Measurements from ENCODE around the gene CCND2.

DNA sequence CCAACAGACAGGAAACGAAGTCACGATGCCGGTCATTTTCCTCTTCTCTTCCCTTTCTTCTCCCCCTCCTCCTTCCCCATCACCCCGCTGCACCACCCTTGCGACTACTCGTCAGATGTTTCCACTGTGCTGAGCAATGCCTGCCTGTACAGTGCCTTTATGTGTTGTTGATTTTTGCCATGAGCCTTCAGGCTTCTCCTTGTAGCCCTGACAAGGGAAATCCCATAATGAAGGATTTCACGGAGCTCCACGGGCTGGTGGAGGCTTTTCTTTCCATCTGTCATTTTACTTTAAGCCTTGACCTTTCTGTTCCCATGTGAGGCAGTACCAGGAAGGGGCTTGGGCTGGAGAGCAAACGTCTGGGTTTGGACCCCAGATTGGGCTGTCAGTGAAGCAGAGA lies 28.7 kb upstream of the CCND2 start:
- TF ChIP-seq CTCF (IDR thresholded peaks at IDR 0.05; ENCODE audit: poor library complexity, severe bottlenecking) (no peak), EZH2 (IDR thresholded peaks at IDR 0.05; ENCODE audit: borderline replicate concordance, insufficient read depth, low read length, poor library complexity, severe bottlenecking) (no peak), POLR2AphosphoS5 (IDR thresholded peaks at IDR 0.05) (no peak), TAF1 (IDR thresholded peaks at IDR 0.05; ENCODE audit: low read depth) (no peak), REST (IDR thresholded peaks at IDR 0.05; ENCODE audit: borderline replicate concordance) (no peak), MXI1 (conservative IDR thresholded peaks at IDR 0.05; ENCODE audit: poor library complexity, severe bottlenecking) (no peak), EP300 (conservative IDR thresholded peaks at IDR 0.05; ENCODE audit: poor library complexity, severe bottlenecking) (no peak)

Measured in neural cell (in vitro differentiated cells).